Stimulated activated CD4-positive, alpha-beta T cell treated with anti-CD3 and anti-CD28 coated beads, Interleukin-2, amount 100 ng/mL, for 24 hours (primary cell): Measurements from ENCODE around the gene TMEM120A.
"Not testable (repeated sequence)": the region's sequence is repeated elsewhere in the genome, so short reads cannot be mapped to it uniquely, and the experiment has no call there.

Source experiments
- DNase-seq, 2 donors: peaks; one replicate each; pipeline ENCODE4 v3.0.0-alpha.2; 2020

TMEM120A gene

GRCh38 chr7:75994388-75995051 is at the start of gene TMEM120A:
TSS of gene TMEM120A (minus strand) at chr7:75994595. CDS start at chr7:75994570, 25 bp downstream.
- peak; percentile 96 to 97 for DNase-seq

- DNase-seq: no peak
Observed at GRCh38 chr7:76040126-76040525, 45.7 kb upstream of the TMEM120A start.

- DNase-seq: no peak
Observed at GRCh38 chr7:76037310-76037709, 42.9 kb upstream of the TMEM120A start.

GRCh38 chr7:76031964-76032363 is 37.6 kb upstream of the TMEM120A start:
- DNase-seq: no peak

- DNase-seq: not testable (repeated sequence)
Observed at GRCh38 chr7:76029682-76030081, 35.3 kb upstream of the TMEM120A start.

GRCh38 chr7:76023002-76023401 is 28.6 kb upstream of the TMEM120A start:
- DNase-seq: no peak

- no peak for DNase-seq
Observed at GRCh38 chr7:76022026-76022780, 27.8 kb upstream of the TMEM120A start.

- peak; percentile 79 to 81 for DNase-seq
Observed at GRCh38 chr7:76020031-76020714, 25.8 kb upstream of the TMEM120A start.

GRCh38 chr7:76018520-76018919 is 24.1 kb upstream of the TMEM120A start:
- DNase-seq: not testable (repeated sequence)

- DNase-seq: no peak
Observed at GRCh38 chr7:76016191-76016947, 22.0 kb upstream of the TMEM120A start.

- no peak for DNase-seq
Observed at GRCh38 chr7:76011442-76011861, 17.1 kb upstream of the TMEM120A start.

GRCh38 chr7:76009672-76010600 is 15.5 kb upstream of the TMEM120A start:
- no peak for DNase-seq

- no peak for DNase-seq
Observed at GRCh38 chr7:76008156-76008687, 13.8 kb upstream of the TMEM120A start.

- not testable (repeated sequence) for DNase-seq
Observed at GRCh38 chr7:76005004-76005403, 10.6 kb upstream of the TMEM120A start.

- no peak for DNase-seq
Observed at GRCh38 chr7:76003351-76003750, 9.0 kb upstream of the TMEM120A start.

GRCh38 chr7:76002822-76003221 is 8.4 kb upstream of the TMEM120A start:
- DNase-seq: no peak

GRCh38 chr7:76002139-76002538 is 7.7 kb upstream of the TMEM120A start:
- no peak for DNase-seq

GRCh38 chr7:76000566-76000965 is 6.2 kb upstream of the TMEM120A start:
- no peak for DNase-seq

GRCh38 chr7:75998038-75998437 is 3.6 kb upstream of the TMEM120A start:
- DNase-seq: no peak

- DNase-seq: no peak
Observed at GRCh38 chr7:75996476-75996875, 2.1 kb upstream of the TMEM120A start.

- no peak for DNase-seq
Observed at GRCh38 chr7:75995996-75996395, 1.6 kb upstream of the TMEM120A start.

- DNase-seq: no peak
Observed at GRCh38 chr7:75995052-75995471, 667 bp upstream of the TMEM120A start.
